Measurements from ENCODE around the gene FFAR4. TPM values are rescaled to one million over a fixed set of nuclear protein-coding genes. Genes with fewer than 3 reads are reported as not detected.

The FFAR4 gene
- total and polyA plus RNA-seq, 2 of the 8 experiments (the other 6 are each of a cell fraction or from before 2014, with no cell fraction given), result not detected

- no peak overlapping the region for H4K5ac ChIP-seq (ENCODE audit: insufficient read length, low read depth, low read length)
- FAIRE-seq (no peak), DNase-seq (ENCODE audit: low read depth in 1 of 2, low spot score in 2 of 2) (no peak)
- no peak overlapping the region for H4K91ac ChIP-seq (replicated peaks; ENCODE audit: insufficient read length, low read length)
- no peaks in the 10 kb centered on the region for H3K23me2 ChIP-seq (ENCODE audit: low read depth, low read length)
- H2BK120ac ChIP-seq (replicated peaks; ENCODE audit: low read depth, low read length), result no peak overlapping the region
- no peak overlapping the region for H2AFZ ChIP-seq (ENCODE audit: low read length)
- H3K4me2 ChIP-seq (ENCODE audit: insufficient read depth in 1 of 2, low read depth in 2 of 2, low read length in 2 of 2), result no peak overlapping the region
- WGBS, 2 experiments (ENCODE audit: extremely low coverage in 1 of 2, insufficient coverage in 1 of 2, insufficient read length in 1 of 2, insufficient replicate concordance in 2 of 2, low coverage in 1 of 2, low lambda C conversion rate in 2 of 2, missing lambda C conversion rate in 1 of 2), result 94% methylated on average over 6 of the region's 6 CpGs; no CpG with 5 or more reads in 1 of the 2 experiments
- H3K4me3 ChIP-seq (ENCODE audit: extremely low read depth in 1 of 4, insufficient read depth in 2 of 4, low read depth in 3 of 4, low read length in 4 of 4), result no peak overlapping the region
- H3K36me3 ChIP-seq (ENCODE audit: control insufficient read depth in 2 of 4, insufficient read depth in 4 of 4, low read length in 3 of 4), result no peaks in the 10 kb centered on the region
- no peaks in the 10 kb centered on the region for H3K79me1 ChIP-seq (ENCODE audit: low read depth, low read length)
- H2AK5ac ChIP-seq (ENCODE audit: low read depth, low read length), result no peak overlapping the region
- H3K4ac ChIP-seq (replicated peaks; ENCODE audit: insufficient read length, low read depth, low read length), result no peak overlapping the region
- no peaks in the 10 kb centered on the region for H3K4me1 ChIP-seq (replicated peaks in 1 of 4; ENCODE audit: control insufficient read depth in 3 of 4, insufficient read depth in 4 of 4, low read length in 3 of 4)
- no peak overlapping the region for H2BK5ac ChIP-seq (ENCODE audit: low read depth, low read length)
- peaks cover 0 to 2% of the 10 kb centered on the region in 2 experiments for H4K20me1 ChIP-seq (replicated peaks in 1 of 2; ENCODE audit: control insufficient read depth in 1 of 2, insufficient read depth in 2 of 2, low read length in 2 of 2)
- H4K8ac ChIP-seq (ENCODE audit: extremely low read depth, insufficient read depth, low read length), result no peak overlapping the region
- no peak overlapping the region for H3K18ac ChIP-seq (ENCODE audit: extremely low read depth, low read length)
- H3K27me3 ChIP-seq (replicated peaks in 1 of 4; ENCODE audit: control insufficient read depth in 3 of 4, extremely low read depth in 1 of 4, insufficient read depth in 3 of 4, low read length in 3 of 4), result peaks cover 2 to 13% (median 11%) of the 10 kb centered on the region in 4 experiments
- H3K56ac ChIP-seq (replicated peaks; ENCODE audit: insufficient read length, low read depth, low read length), result no peak overlapping the region
- H3K79me2 ChIP-seq (ENCODE audit: control insufficient read depth in 1 of 2, insufficient read depth in 2 of 2, low read length in 2 of 2), result no peaks in the 10 kb centered on the region
- no peaks in the 10 kb centered on the region for H3K9me3 ChIP-seq (ENCODE audit: insufficient read depth in 2 of 2, low read depth in 1 of 2, low read length in 1 of 2)
- ChIA-PET POLR2A (ENCODE audit: partially characterized antibody) (no interaction called here), CTCF (ENCODE audit: partially characterized antibody) (interaction anchor here (1.0 to 1.9 kb wide), 4 partner anchors 9 to 120 kb away, joined by 3 to 4 read pairs (median 4); no protein-coding TSS in a partner anchor)
- no peak overlapping the region for H3K23ac ChIP-seq (ENCODE audit: insufficient read length)
- H3K9ac ChIP-seq (replicated peaks in 1 of 4; ENCODE audit: extremely low read depth in 1 of 4, low read depth in 3 of 4, low read length in 3 of 4), result no peak overlapping the region
- no peak overlapping the region for H3K14ac ChIP-seq (ENCODE audit: insufficient read length)
- no peak overlapping the region for H2BK12ac ChIP-seq (ENCODE audit: low read depth, low read length)
- H3K27ac ChIP-seq (ENCODE audit: low read depth, low read length), result no peak overlapping the region
- no peak overlapping the region for H2BK15ac ChIP-seq (ENCODE audit: low read length)
- H2BK20ac ChIP-seq (ENCODE audit: low read length), result no peak overlapping the region
- no peak for TF ChIP-seq ATF2 (IDR thresholded peaks at IDR 0.05; ENCODE audit: low read length)
- TF ChIP-seq RNF2 (IDR thresholded peaks at IDR 0.05; ENCODE audit: borderline replicate concordance, low read depth, low read length, missing control alignments, poor library complexity, severe bottlenecking), result no peak
- no peak for TF ChIP-seq SP2 (IDR thresholded peaks at IDR 0.05; ENCODE audit: low read length)
- no peak for TF ChIP-seq TBP (IDR thresholded peaks at IDR 0.05; ENCODE audit: low read depth, low read length)
- TF ChIP-seq KDM4A (IDR thresholded peaks at IDR 0.05; ENCODE audit: low read depth, low read length, severe bottlenecking), result no peak
- no peak for TF ChIP-seq MAX (IDR thresholded peaks at IDR 0.05)
- TF ChIP-seq SUZ12 (IDR thresholded peaks at IDR 0.05; ENCODE audit: low read length), result no peak
- no peak for TF ChIP-seq POU5F1 (IDR thresholded peaks at IDR 0.05; ENCODE audit: low read depth, low read length)
- TF ChIP-seq KDM5A (IDR thresholded peaks at IDR 0.05; ENCODE audit: low read length), result no peak
- no peak for TF ChIP-seq TAF1 (IDR thresholded peaks at IDR 0.05; ENCODE audit: low read depth, low read length)
- no peak for TF ChIP-seq BCL11A (IDR thresholded peaks at IDR 0.05; ENCODE audit: low read depth in 2 of 2, low read length in 2 of 2)
- TF ChIP-seq EGR1 (IDR thresholded peaks at IDR 0.05; ENCODE audit: borderline replicate concordance, low read depth, low read length), result no peak
Measured at GRCh38 chr10:93560541-93560940, 5.9 kb upstream of the FFAR4 start.

Data from H1 (cell line).